ENCODE results near the gene RADIL.

RADIL gene

DNA sequence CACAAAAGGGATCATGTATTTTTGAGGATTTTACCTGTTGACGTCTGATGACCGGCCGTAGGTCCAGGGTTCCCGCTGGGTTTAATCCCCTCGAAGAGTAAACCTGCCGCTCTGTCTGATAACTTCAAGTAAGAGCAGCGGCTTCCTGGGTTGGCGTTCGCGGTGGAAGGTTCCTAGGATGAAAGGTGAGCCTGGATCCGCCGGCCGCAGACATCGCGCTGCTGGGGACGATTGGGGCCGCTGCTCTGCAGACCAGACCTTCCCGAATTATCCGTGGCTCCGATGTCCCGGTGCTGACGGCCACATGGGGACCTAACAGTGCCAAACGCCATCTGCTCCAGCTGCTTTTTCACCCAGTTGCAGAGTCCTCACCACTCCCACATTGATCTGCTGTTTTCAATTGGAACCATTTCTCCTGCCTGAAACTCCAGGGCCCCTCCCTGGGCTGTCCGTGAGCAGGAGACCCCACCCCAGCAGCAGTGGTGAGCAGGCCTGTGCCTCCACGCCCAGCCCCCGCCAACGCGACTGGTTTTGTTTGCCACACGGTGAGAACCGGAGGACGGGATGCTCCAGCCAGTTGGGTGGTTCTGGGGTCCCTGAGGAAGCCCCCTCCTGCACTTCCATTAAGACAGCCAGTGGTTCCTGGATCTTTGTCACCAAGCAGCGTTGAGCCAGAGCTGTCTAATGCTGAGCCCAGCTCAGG lies 120.3 kb downstream of the RADIL start:
- H3K36me3 ChIP-seq (ENCODE audit: insufficient read depth, low read length), result peaks cover 51% of the 10 kb centered on the region; the same call in 1 of the 2 replicates
- TF ChIP-seq FOXP2 (optimal IDR thresholded peaks at IDR 0.05; ENCODE audit: control extremely low read depth, extremely low read length, insufficient read depth), result no peak
- TF ChIP-seq POLR2AphosphoS5 (IDR thresholded peaks at IDR 0.05; ENCODE audit: borderline replicate concordance, low read depth, low read length), result no peak
- TF ChIP-seq EZH2 (IDR thresholded peaks at IDR 0.05), result no peak

DNA sequence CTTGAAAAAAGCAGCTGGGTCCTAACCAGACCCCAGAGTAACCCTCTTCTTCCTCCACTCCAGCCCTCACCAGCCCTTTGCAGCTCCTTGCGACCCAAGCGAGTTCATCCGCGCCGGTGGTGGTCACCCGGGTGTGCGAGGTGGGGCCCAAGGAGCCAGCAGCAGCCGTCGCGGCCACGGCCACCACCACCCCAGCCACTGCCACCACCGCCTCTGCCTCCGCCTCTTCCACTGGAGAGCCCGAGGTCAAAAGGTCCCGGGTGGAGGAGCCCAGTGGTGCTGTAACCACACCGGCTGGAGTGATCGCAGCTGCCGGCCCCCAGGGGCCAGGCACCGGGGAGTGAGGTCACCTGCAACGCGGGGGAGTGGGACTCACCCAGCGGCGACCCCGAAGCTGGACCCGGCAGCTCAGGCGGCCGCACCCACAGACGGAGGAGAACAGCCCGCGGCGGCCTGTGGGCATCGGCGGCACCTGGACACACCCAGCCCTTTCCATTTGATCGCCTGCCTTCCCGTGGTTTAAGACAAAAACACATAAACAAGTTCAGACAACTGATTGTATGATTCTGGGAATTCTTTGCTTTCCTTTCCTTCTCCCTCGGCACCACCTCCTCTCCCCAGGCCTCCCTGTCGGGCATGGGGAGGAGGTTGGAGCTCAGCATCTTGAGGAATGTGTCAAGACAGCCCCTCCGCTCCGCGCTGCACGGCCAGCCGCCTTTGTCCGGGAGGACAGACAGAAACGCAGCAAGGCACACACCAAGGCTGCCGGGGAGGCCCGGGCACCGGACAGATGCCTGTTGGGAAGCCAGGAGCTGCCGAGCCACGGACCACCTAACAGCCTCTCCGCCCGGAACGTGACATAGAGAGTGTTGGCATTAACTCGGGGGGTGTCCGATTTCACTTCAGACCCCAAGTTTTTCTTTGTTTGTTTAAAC lies 121.1 kb downstream of the RADIL start:
- H3K36me3 ChIP-seq (ENCODE audit: insufficient read depth, low read length), result peaks cover 58% of the 10 kb centered on the region; the same call in 1 of the 2 replicates

More for the DNA sequence above, 120.3 kb downstream of the RADIL start:
- no peak for DNase-seq (ENCODE audit: low read depth, low spot score)
- no peak overlapping the region for H3K4me3 ChIP-seq
- no peak overlapping the region for H3K27ac ChIP-seq
- H3K9ac ChIP-seq (ENCODE audit: insufficient read length), result no peak overlapping the region
- H3K9me3 ChIP-seq (ENCODE audit: low read depth, low read length), result no peaks in the 10 kb centered on the region

GRCh38 chr7:4760952-4761351 lies 122.6 kb downstream of the RADIL start:
- TF ChIP-seq EZH2 (IDR thresholded peaks at IDR 0.05), result no peak
- no peak for TF ChIP-seq FOXP2 (optimal IDR thresholded peaks at IDR 0.05; ENCODE audit: control extremely low read depth, extremely low read length, insufficient read depth)
- no peak for TF ChIP-seq POLR2AphosphoS5 (IDR thresholded peaks at IDR 0.05; ENCODE audit: borderline replicate concordance, low read depth, low read length)
- Histone ChIP-seq H3K9ac (ENCODE audit: insufficient read length) (no peak overlapping the region), H3K36me3 (ENCODE audit: insufficient read depth, low read length) (peaks cover 70% of the 10 kb centered on the region), H3K27ac (no peak overlapping the region), H3K4me3 (no peak overlapping the region), H3K9me3 (ENCODE audit: low read depth, low read length) (no peaks in the 10 kb centered on the region)
- no peak for DNase-seq (ENCODE audit: low read depth, low spot score)

More for the DNA sequence above, 121.1 kb downstream of the RADIL start:
- TF ChIP-seq EZH2 (IDR thresholded peaks at IDR 0.05) (no peak), POLR2AphosphoS5 (IDR thresholded peaks at IDR 0.05; ENCODE audit: borderline replicate concordance, low read depth, low read length) (no peak), FOXP2 (optimal IDR thresholded peaks at IDR 0.05; ENCODE audit: control extremely low read depth, extremely low read length, insufficient read depth) (no peak)
- Histone ChIP-seq H3K9me3 (ENCODE audit: low read depth, low read length) (no peaks in the 10 kb centered on the region), H3K27ac (no peak overlapping the region), H3K9ac (ENCODE audit: insufficient read length) (no peak overlapping the region), H3K4me3 (no peak overlapping the region)
- no peak for DNase-seq (ENCODE audit: low read depth, low spot score)

GRCh38 chr7:4759211-4759610 lies 124.3 kb downstream of the RADIL start:
- no peak overlapping the region for H3K27ac ChIP-seq
- no peak overlapping the region for H3K9ac ChIP-seq (ENCODE audit: insufficient read length)
- H3K36me3 ChIP-seq (ENCODE audit: insufficient read depth, low read length), result peaks cover 88% of the 10 kb centered on the region
- TF ChIP-seq EZH2 (IDR thresholded peaks at IDR 0.05) (no peak), POLR2AphosphoS5 (IDR thresholded peaks at IDR 0.05; ENCODE audit: borderline replicate concordance, low read depth, low read length) (no peak), FOXP2 (optimal IDR thresholded peaks at IDR 0.05; ENCODE audit: control extremely low read depth, extremely low read length, insufficient read depth) (no peak)
- no peak overlapping the region for H3K4me3 ChIP-seq
- H3K9me3 ChIP-seq (ENCODE audit: low read depth, low read length), result no peaks in the 10 kb centered on the region
- no peak for DNase-seq (ENCODE audit: low read depth, low spot score)

GRCh38 chr7:4758791-4759190 lies 124.7 kb downstream of the RADIL start:
- no peak for TF ChIP-seq EZH2 (IDR thresholded peaks at IDR 0.05)
- TF ChIP-seq FOXP2 (optimal IDR thresholded peaks at IDR 0.05; ENCODE audit: control extremely low read depth, extremely low read length, insufficient read depth), result no peak
- H3K9me3 ChIP-seq (ENCODE audit: low read depth, low read length), result no peaks in the 10 kb centered on the region
- H3K36me3 ChIP-seq (ENCODE audit: insufficient read depth, low read length), result peaks cover 90% of the 10 kb centered on the region
- H3K4me3 ChIP-seq, result no peak overlapping the region
- no peak overlapping the region for H3K9ac ChIP-seq (ENCODE audit: insufficient read length)
- H3K27ac ChIP-seq, result no peak overlapping the region
- no peak for DNase-seq (ENCODE audit: low read depth, low spot score)

DNA sequence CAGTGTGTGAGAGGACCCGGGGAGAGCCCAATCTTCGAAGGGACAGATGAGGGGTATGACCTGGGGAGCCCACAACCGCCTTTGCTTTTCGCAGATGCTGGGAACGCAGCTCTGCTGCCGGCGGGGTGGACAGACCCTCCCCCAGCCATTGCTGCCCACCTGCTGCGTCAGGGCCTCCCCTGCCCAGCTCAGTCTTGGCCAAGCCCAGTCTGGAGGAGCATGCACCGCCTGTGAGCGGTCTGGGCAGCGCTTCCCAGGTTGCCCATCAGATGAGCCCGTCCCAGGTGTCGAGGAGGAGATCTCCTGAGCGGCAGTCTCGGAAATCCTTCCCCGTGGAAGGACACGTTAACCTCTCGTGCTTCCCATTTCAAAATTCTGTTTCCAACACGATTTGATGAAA lies 125.4 kb downstream of the RADIL start:
- no peak overlapping the region for H3K27ac ChIP-seq
- no peak for DNase-seq (ENCODE audit: low read depth, low spot score)
- H3K36me3 ChIP-seq (ENCODE audit: insufficient read depth, low read length), result peaks cover 88% of the 10 kb centered on the region
- TF ChIP-seq FOXP2 (optimal IDR thresholded peaks at IDR 0.05; ENCODE audit: control extremely low read depth, extremely low read length, insufficient read depth), result no peak
- no peak for TF ChIP-seq EZH2 (IDR thresholded peaks at IDR 0.05)
- TF ChIP-seq POLR2AphosphoS5 (IDR thresholded peaks at IDR 0.05; ENCODE audit: borderline replicate concordance, low read depth, low read length), result no peak
- H3K9ac ChIP-seq (ENCODE audit: insufficient read length), result no peak overlapping the region
- no peak overlapping the region for H3K4me3 ChIP-seq
- H3K9me3 ChIP-seq (ENCODE audit: low read depth, low read length), result no peaks in the 10 kb centered on the region

DNA sequence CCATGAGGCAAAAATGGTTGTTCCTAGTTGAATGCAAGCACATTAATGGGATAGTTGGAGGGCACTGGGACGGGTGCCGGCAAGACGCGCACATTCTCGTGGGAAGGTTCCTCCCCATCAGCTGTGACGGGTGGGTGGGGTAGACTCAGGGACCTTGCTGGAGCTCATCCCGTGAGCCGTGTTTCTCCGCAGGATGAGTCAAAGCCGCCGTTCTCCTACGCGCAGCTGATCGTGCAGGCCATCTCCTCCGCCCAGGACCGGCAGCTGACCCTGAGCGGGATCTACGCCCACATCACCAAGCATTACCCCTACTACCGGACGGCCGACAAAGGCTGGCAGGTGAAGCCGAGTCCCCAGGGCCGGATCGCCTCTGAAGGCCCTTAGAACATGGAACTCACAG lies 128.5 kb downstream of the RADIL start:
- Histone ChIP-seq H3K4me3 (no peak overlapping the region), H3K27ac (no peak overlapping the region), H3K36me3 (ENCODE audit: insufficient read depth, low read length) (peaks cover 70% of the 10 kb centered on the region), H3K9ac (ENCODE audit: insufficient read length) (no peak overlapping the region), H3K9me3 (ENCODE audit: low read depth, low read length) (no peaks in the 10 kb centered on the region)
- no peak for DNase-seq (ENCODE audit: low read depth, low spot score)
- TF ChIP-seq EZH2 (IDR thresholded peaks at IDR 0.05), result no peak
- no peak for TF ChIP-seq POLR2AphosphoS5 (IDR thresholded peaks at IDR 0.05; ENCODE audit: borderline replicate concordance, low read depth, low read length)
- TF ChIP-seq FOXP2 (optimal IDR thresholded peaks at IDR 0.05; ENCODE audit: control extremely low read depth, extremely low read length, insufficient read depth), result no peak

DNA sequence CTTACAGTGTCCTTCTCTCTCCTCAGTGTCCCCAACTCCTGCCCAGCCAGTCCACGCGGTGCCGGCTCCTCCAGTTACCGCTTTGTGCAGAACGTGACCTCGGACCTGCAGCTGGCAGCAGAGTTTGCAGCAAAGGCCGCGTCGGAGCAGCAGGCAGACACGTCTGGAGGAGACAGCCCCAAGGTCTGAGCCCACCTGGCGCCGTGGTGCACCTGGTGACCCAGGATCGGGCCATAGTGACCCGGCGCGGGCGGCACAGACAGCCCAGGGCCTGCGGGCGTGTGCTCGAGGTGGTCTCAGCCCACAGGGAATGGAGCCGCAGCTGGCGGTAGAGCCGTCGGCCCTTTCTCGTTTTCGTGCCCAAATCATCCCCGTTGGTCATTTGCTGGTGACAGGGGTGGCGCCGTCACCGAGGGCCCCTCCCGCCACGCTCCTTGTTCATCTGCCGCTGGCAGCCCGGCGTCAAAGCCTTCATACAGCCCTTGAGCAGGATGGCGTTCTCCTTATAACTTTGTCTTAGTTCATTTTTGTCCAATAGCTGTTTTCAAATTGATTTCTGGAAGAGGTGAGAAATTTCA lies 129.0 kb downstream of the RADIL start:
- no peak overlapping the region for H3K4me3 ChIP-seq
- no peak overlapping the region for H3K9ac ChIP-seq (ENCODE audit: insufficient read length)
- DNase-seq (ENCODE audit: low read depth, low spot score), result no peak
- no peak overlapping the region for H3K27ac ChIP-seq
- peaks cover 70% of the 10 kb centered on the region for H3K36me3 ChIP-seq (ENCODE audit: insufficient read depth, low read length)
- no peaks in the 10 kb centered on the region for H3K9me3 ChIP-seq (ENCODE audit: low read depth, low read length)
- TF ChIP-seq EZH2 (IDR thresholded peaks at IDR 0.05), result no peak
- TF ChIP-seq FOXP2 (optimal IDR thresholded peaks at IDR 0.05; ENCODE audit: control extremely low read depth, extremely low read length, insufficient read depth), result no peak
- TF ChIP-seq POLR2AphosphoS5 (IDR thresholded peaks at IDR 0.05; ENCODE audit: borderline replicate concordance, low read depth, low read length), result no peak

Measured in SK-N-MC (cell line).